ENCODE data around the gene E2F8. TPM values are rescaled to one million over a fixed set of nuclear protein-coding genes. Genes with fewer than 3 reads are reported as not detected.

The E2F8 gene
- total and polyA plus RNA-seq, 9 of the 15 experiments (the other 6 are each of a cell fraction or from before 2014, with no cell fraction given): 6.9 to 23.6 (median 12.1) TPM

- TF ChIP-seq ZBTB11 (CRISPR knock-in tag; IDR thresholded peaks at IDR 0.05) (no peak), TRIM25 (IDR thresholded peaks at IDR 0.05; ENCODE audit: borderline replicate concordance) (no peak), SREBF2 (CRISPR knock-in tag; IDR thresholded peaks at IDR 0.05) (no peak), ZNF75A (CRISPR knock-in tag; IDR thresholded peaks at IDR 0.05) (no peak)
These were observed 22.5 kb downstream of the E2F8 start (continued) for GRCh38 chr11:19218216-19218615.

Measured in K562 (cell line).